H1 (cell line): ENCODE measurements around the gene WDFY3. TPM values are rescaled to one million over a fixed set of nuclear protein-coding genes. Genes with fewer than 3 reads are reported as not detected.

Experiments
- CTCF ChIA-PET: fragments of 300-600 bp; sonication (Branson Sonifier 250); formaldehyde crosslinking; loops from one replicate; lab custom pipeline; 2021; ENCODE audit not compliant: partially characterized antibody; lab: Charles Lee
- POLR2A ChIA-PET: fragments of 300-600 bp; sonication (Branson Sonifier 250); formaldehyde crosslinking; loops from one replicate; lab custom pipeline; 2021; ENCODE audit warnings: inconsistent platforms; ENCODE audit not compliant: partially characterized antibody; lab: Charles Lee
- DNase-seq, 2 experiments: peaks; one replicate each; pipeline versions ENCODE4 v3.0.0 to v3.0.0-alpha.2; 2010 to 2022; ENCODE audit warnings: low spot score in 2 of 2, low read depth in 1 of 2, mixed read lengths in 1 of 2
- FAIRE-seq: peaks from 2 replicates; lab custom pipeline; 2011; peaks lifted over from hg19 to GRCh38; lab: Jason Lieb, UNC
- H2AFZ ChIP-seq: 2 replicates; pipeline ENCODE4 v1.8.1; 2012; ENCODE audit warnings: low read length, inconsistent platforms
- H2AK5ac ChIP-seq: 2 replicates; pipeline ENCODE4 v1.6.1; 2013; ENCODE audit warnings: low read depth, low read length
- H2BK120ac ChIP-seq: replicated peaks from 2 replicates; pipeline ENCODE3; 2013; ENCODE audit warnings: low read depth, low read length, inconsistent platforms
- H2BK12ac ChIP-seq: 2 replicates; pipeline ENCODE4 v1.6.1; 2013; ENCODE audit warnings: low read depth, low read length
- H2BK15ac ChIP-seq: 2 replicates; pipeline ENCODE4 v1.6.1; 2013; ENCODE audit warnings: low read length
- H2BK20ac ChIP-seq: 2 replicates; pipeline ENCODE4 v1.6.1; 2013; ENCODE audit warnings: low read length
- H2BK5ac ChIP-seq: 2 replicates; pipeline ENCODE4 v1.6.1; 2013; ENCODE audit warnings: low read depth, low read length
- H3K14ac ChIP-seq: 2 replicates; pipeline ENCODE4 v1.6.1; 2013; ENCODE audit warnings: inconsistent platforms; ENCODE audit not compliant: insufficient read length
- H3K18ac ChIP-seq: 2 replicates; pipeline ENCODE4 v1.6.1; 2013; ENCODE audit warnings: low read length; ENCODE audit errors: extremely low read depth
- H3K23ac ChIP-seq: 2 replicates; pipeline ENCODE4 v1.6.1; 2013; ENCODE audit warnings: inconsistent platforms; ENCODE audit not compliant: insufficient read length
- H3K23me2 ChIP-seq: 2 replicates; pipeline ENCODE4 v1.6.1; 2013; ENCODE audit warnings: low read depth, low read length
- H3K27ac ChIP-seq: 2 replicates; pipeline ENCODE4 v1.6.1; 2011; ENCODE audit warnings: low read depth, low read length, inconsistent platforms
- H3K27me3 ChIP-seq, 4 experiments: replicated peaks in 1 of 4; 1 replicate in 1 of 4; 2 replicates in 3 of 4; pipeline versions ENCODE4 v1.6.1 to v1.8.1; 2011 to 2013; ENCODE audit warnings: low read length in 3 of 4, mild to moderate bottlenecking in 3 of 4, inconsistent platforms in 2 of 4, mixed read lengths in 2 of 4, moderate library complexity in 1 of 4; ENCODE audit not compliant: control insufficient read depth in 3 of 4, insufficient read depth in 3 of 4; ENCODE audit errors: extremely low read depth in 1 of 4
- H3K36me3 ChIP-seq, 4 experiments: 2 replicates each; pipeline versions ENCODE4 v1.6.1 to v1.8.1; 2011 to 2013; ENCODE audit warnings: mild to moderate bottlenecking in 4 of 4, low read length in 3 of 4, moderate library complexity in 2 of 4, control low read depth in 1 of 4, inconsistent platforms in 1 of 4; ENCODE audit not compliant: insufficient read depth in 4 of 4, control insufficient read depth in 2 of 4
- H3K4ac ChIP-seq: replicated peaks from 2 replicates; pipeline ENCODE3; 2013; ENCODE audit warnings: low read length, low read depth, mixed read lengths, inconsistent platforms; ENCODE audit not compliant: insufficient read length
- H3K4me1 ChIP-seq, 4 experiments: replicated peaks in 1 of 4; 1 replicate in 1 of 4; 2 replicates in 3 of 4; pipeline versions ENCODE4 v1.6.1 to v1.8.1; 2011 to 2013; ENCODE audit warnings: low read length in 3 of 4, inconsistent platforms in 2 of 4, mixed read lengths in 1 of 4; ENCODE audit not compliant: insufficient read depth in 4 of 4, control insufficient read depth in 3 of 4
- H3K4me2 ChIP-seq, 2 experiments: 2 replicates each; pipeline versions ENCODE4 v1.6.1 to v1.8.1; 2011 to 2013; ENCODE audit warnings: low read depth in 2 of 2, low read length in 2 of 2, control low read depth in 1 of 2, inconsistent platforms in 1 of 2, mild to moderate bottlenecking in 1 of 2; ENCODE audit not compliant: insufficient read depth in 1 of 2
- H3K4me3 ChIP-seq, 4 experiments: fragments of 200-600, 300-600 bp in 1 of 4; sonication (generic), shearing (Covaris generic), sonication (Bioruptor Twin) in 1 of 4; 2 replicates each; pipeline versions ENCODE4 v1.5.1 to v1.8.1; 2011 to 2016; ENCODE audit warnings: low read length in 4 of 4, low read depth in 3 of 4, control low read depth in 2 of 4, inconsistent platforms in 2 of 4, mild to moderate bottlenecking in 2 of 4, mixed read lengths in 1 of 4, moderate library complexity in 1 of 4; ENCODE audit not compliant: insufficient read depth in 2 of 4; ENCODE audit errors: extremely low read depth in 1 of 4
- H3K56ac ChIP-seq: replicated peaks from 2 replicates; pipeline ENCODE3; 2013; ENCODE audit warnings: low read depth, mild to moderate bottlenecking, mixed read lengths, low read length, inconsistent platforms; ENCODE audit not compliant: insufficient read length
- H3K79me1 ChIP-seq: 2 replicates; pipeline ENCODE4 v1.6.1; 2013; ENCODE audit warnings: low read depth, low read length, control low read depth
- H3K79me2 ChIP-seq, 2 experiments: 2 replicates each; pipeline versions ENCODE4 v1.6.1 to v1.8.1; 2012 to 2013; ENCODE audit warnings: low read length in 2 of 2, mild to moderate bottlenecking in 2 of 2, inconsistent platforms in 1 of 2; ENCODE audit not compliant: insufficient read depth in 2 of 2, control insufficient read depth in 1 of 2
- H3K9ac ChIP-seq, 4 experiments: replicated peaks in 1 of 4; 1 replicate in 1 of 4; 2 replicates in 3 of 4; pipeline versions ENCODE4 v1.6.1 to v1.8.1; 2011 to 2013; ENCODE audit warnings: low read depth in 3 of 4, low read length in 3 of 4, control low read depth in 2 of 4, mild to moderate bottlenecking in 2 of 4, moderate library complexity in 2 of 4, inconsistent platforms in 1 of 4; ENCODE audit errors: extremely low read depth in 1 of 4
- H3K9me3 ChIP-seq, 2 experiments: 2 replicates each; pipeline versions ENCODE4 v1.6.1 to v1.8.1; 2012 to 2013; ENCODE audit warnings: mild to moderate bottlenecking in 2 of 2, moderate library complexity in 2 of 2, control low read depth in 1 of 2, inconsistent platforms in 1 of 2, low read depth in 1 of 2, low read length in 1 of 2, mixed read lengths in 1 of 2; ENCODE audit not compliant: insufficient read depth in 2 of 2
- H4K20me1 ChIP-seq, 2 experiments: replicated peaks in 1 of 2; 2 replicates each; pipeline versions ENCODE3 to v1.8.1; 2011 to 2013; ENCODE audit warnings: inconsistent platforms in 2 of 2, low read length in 2 of 2, mild to moderate bottlenecking in 1 of 2; ENCODE audit not compliant: insufficient read depth in 2 of 2, control insufficient read depth in 1 of 2
- H4K5ac ChIP-seq: 2 replicates; pipeline ENCODE4 v1.6.1; 2013; ENCODE audit warnings: low read length, low read depth, mixed read lengths, inconsistent platforms; ENCODE audit not compliant: insufficient read length
- H4K8ac ChIP-seq: 2 replicates; pipeline ENCODE4 v1.8.0; 2013; ENCODE audit warnings: mild to moderate bottlenecking, moderate library complexity, low read length, inconsistent platforms; ENCODE audit not compliant: insufficient read depth; ENCODE audit errors: extremely low read depth
- H4K91ac ChIP-seq: replicated peaks from 2 replicates; pipeline ENCODE3; 2013; ENCODE audit warnings: low read length, mixed read lengths, inconsistent platforms; ENCODE audit not compliant: insufficient read length
- ASH2L ChIP-seq: fragments of 200-600, 300-600 bp; sonication (generic); IDR thresholded peaks from one replicate; pipeline ENCODE4 v1.7.1; 2017; ENCODE audit warnings: low read length
- CBX8 ChIP-seq: fragments of 300-800, 300-1000 bp; sonication (generic); IDR thresholded peaks from 2 replicates; pipeline ENCODE4 v1.7.1; 2016; ENCODE audit warnings: low read depth, low read length, borderline replicate concordance
- CEBPB ChIP-seq: IDR thresholded peaks from 2 replicates; pipeline ENCODE4 v1.6.1; 2012; ENCODE audit warnings: low read depth, low read length
- CHD2 ChIP-seq: IDR thresholded peaks from 2 replicates; pipeline ENCODE4 v1.6.1; 2012; ENCODE audit warnings: low read length, improper control_type of control experiment
- NRF1 ChIP-seq: IDR thresholded peaks from 2 replicates; pipeline ENCODE4 v1.6.1; 2011; ENCODE audit warnings: mild to moderate bottlenecking, low read depth, low read length, improper control_type of control experiment
- POLR2A ChIP-seq, 2 experiments: IDR thresholded peaks; 1 replicate in 1 of 2; 2 replicates in 1 of 2; pipeline ENCODE4 v1.6.1; 2011; ENCODE audit warnings: low read depth in 2 of 2, low read length in 2 of 2, mild to moderate bottlenecking in 2 of 2; ENCODE audit errors: control extremely low read depth in 1 of 2
- WGBS, 2 experiments: shearing (Covaris generic) in 1 of 2; methylation state at CpG; one replicate each; pipeline versions ENCODE4 v1.1.6 to v1.1.7; 2013 to 2015; ENCODE audit warnings: low lambda C conversion rate in 2 of 2, mixed read lengths in 2 of 2, inconsistent platforms in 1 of 2, low coverage in 1 of 2, missing lambda C conversion rate in 1 of 2; ENCODE audit not compliant: insufficient replicate concordance in 2 of 2, insufficient coverage in 1 of 2, insufficient read length in 1 of 2; ENCODE audit errors: extremely low coverage in 1 of 2, missing lambda C conversion rate in 1 of 2; 5-methylcytosine and 5-hydroxymethylcytosine counted together
- polyA plus RNA-seq, 7 experiments: library from polyadenylated mRNA; depleted of rRNA in 3 of 7; stranded (reverse) in 5 of 7; unstranded in 2 of 7; fragments of >200 nt in 5 of 7; fragments of 200-250 nt in 2 of 7; gene quantifications; 1 replicate in 5 of 7; 2 replicates in 1 of 7; 4 replicates in 1 of 7; pipeline versions ENCODE4 v1.2.1 to v1.2.3, GENCODE V29; 2011 to 2013; ENCODE audit warnings: missing spikeins in 2 of 7, mixed read lengths in 2 of 7
- total RNA-seq: library from RNA; stranded (reverse); fragmentation: NEBNext Ultra II Directional; extraction: Animal tissue kit (Norgen Biotek cat#: 25700); gene quantifications from 2 replicates; pipeline ENCODE4 v1.2.1, GENCODE V29; 2021

The WDFY3 gene
- total and polyA plus RNA-seq, 2 of the 8 experiments (the other 6 are each of a cell fraction or from before 2014, with no cell fraction given), result 25.6 to 62.4 TPM

- WGBS, 2 experiments, result 95% methylated on average over 4 of the region's 4 CpGs; no CpG with 5 or more reads in 1 of the 2 experiments
- Histone ChIP-seq H3K18ac (no peak overlapping the region), H4K8ac (no peak overlapping the region), H3K9me3 (no peaks in the 10 kb centered on the region), H3K79me2 (no peaks in the 10 kb centered on the region), H3K27me3 (no peaks in the 10 kb centered on the region), H2BK5ac (no peak overlapping the region), H2BK120ac (no peak overlapping the region), H4K20me1 (no peaks in the 10 kb centered on the region), H2BK20ac (no peak overlapping the region), H3K14ac (no peak overlapping the region), H3K9ac (no peak overlapping the region), H2AFZ (no peak overlapping the region), H3K4ac (no peak overlapping the region), H4K91ac (no peak overlapping the region), H3K4me2 (no peak overlapping the region), H2AK5ac (no peak overlapping the region), H3K79me1 (no peaks in the 10 kb centered on the region), H4K5ac (no peak overlapping the region), H3K23me2 (no peaks in the 10 kb centered on the region), H3K23ac (no peak overlapping the region), H3K4me3 (no peak overlapping the region), H3K56ac (no peak overlapping the region), H3K27ac (no peak overlapping the region), H3K36me3 (peaks cover 3 to 61% (median 22%) of the 10 kb centered on the region in 4 experiments; a peak in 7 of 8 replicates), H2BK15ac (no peak overlapping the region), H3K4me1 (no peaks in the 10 kb centered on the region), H2BK12ac (no peak overlapping the region)
- TF ChIP-seq CHD2, result no peak
- no peak for TF ChIP-seq ASH2L
- TF ChIP-seq CEBPB, result peak; percentile 74
- no peak for TF ChIP-seq CBX8
- TF ChIP-seq NRF1, result no peak
- no peak for TF ChIP-seq POLR2A (IDR thresholded peaks at IDR 0.05; ENCODE audit: control extremely low read depth in 1 of 2, low read depth in 2 of 2, low read length in 2 of 2)
- FAIRE-seq (no peak), DNase-seq (no peak)
- ChIA-PET POLR2A (no interaction called here), CTCF (interaction anchor here (2.7 to 3.1 kb wide), 4 partner anchors 10 to 219 kb away, joined by 6 to 35 read pairs (median 12); no protein-coding TSS in a partner anchor)
Observed at GRCh38 chr4:84751707-84752106, 214.8 kb downstream of the WDFY3 start.
